Measurements from ENCODE around the gene ZBTB7C.
"Not testable (repeated sequence)": the region's sequence is repeated elsewhere in the genome, so short reads cannot be mapped to it uniquely, and the experiment has no call there.

The ZBTB7C gene

DNA sequence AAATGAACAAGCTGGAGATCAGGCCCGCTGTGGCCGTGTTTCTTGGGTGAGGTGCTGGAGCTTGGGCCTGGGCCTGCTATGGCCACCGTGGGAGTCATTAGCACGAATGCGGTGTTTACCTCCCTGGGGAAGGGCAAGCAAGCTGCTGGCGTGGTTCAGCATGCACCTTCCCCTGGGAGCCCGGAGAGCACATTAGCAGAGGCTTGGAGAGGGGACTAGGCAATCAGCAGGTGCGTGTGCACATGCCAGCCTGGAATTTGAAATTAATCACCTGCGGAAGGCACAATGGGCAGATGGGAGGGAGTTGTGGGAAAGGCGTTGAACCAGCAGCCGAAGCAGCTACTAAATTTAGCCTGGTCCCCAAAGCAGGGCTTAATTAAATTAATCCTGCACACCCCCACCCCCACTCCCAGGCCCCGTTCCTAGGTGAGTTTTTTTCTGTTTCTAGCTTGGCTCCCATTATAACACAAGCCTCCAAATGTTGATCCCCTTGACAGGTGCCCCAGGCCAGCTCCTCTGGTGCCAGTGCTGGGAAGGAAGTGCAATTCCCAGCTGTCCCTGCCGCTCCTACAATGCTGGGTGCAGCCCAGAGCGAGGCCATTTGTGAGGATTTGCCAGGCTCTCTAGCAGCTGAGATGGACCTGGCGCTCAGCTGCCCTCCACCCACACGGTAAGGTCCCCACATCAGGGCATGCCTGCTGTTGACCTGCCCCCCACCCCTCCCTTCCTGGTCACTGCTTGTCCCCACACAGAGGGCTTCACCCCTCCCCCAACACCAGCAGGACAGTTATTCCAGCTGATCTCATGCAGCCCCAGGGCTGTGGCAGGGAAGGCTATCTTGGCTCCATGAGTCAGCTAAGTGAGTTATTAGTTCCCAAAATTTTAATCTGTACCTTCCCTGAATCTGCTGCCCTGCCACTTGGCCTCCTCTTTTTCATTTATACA is 115.0 kb downstream of the ZBTB7C start:
- DNase-seq, result no peak

DNA sequence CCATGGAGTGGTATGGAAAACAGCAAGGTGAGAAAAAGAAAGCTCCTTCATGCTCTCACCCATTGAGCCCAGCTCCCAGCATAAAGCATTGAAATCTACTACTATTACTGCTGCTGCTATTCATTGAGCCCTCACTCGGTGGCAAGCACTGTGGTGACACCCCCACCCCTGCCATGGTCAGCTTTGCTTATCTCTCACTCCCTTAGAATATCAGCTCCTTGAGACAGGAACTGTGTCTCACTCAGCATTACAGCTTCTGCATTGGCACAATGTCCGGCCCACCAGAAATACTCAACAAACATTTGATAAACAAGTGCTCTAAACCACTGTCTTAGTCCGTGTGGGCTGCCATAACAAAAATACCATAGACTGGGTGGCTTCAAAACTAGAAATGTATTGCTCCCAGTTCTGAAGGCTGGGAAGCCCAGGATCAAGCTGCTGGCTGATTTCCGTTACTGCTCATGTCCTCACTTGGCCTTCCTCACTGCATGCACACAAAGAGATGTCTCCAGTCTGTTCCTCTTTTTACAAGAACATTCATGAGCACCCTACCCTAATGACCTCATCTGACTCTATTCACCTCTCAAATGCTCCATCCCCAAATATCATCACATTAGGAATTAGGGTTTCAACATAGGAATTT is 116.3 kb downstream of the ZBTB7C start:
- peak; percentile 84 to 87 for DNase-seq

DNA sequence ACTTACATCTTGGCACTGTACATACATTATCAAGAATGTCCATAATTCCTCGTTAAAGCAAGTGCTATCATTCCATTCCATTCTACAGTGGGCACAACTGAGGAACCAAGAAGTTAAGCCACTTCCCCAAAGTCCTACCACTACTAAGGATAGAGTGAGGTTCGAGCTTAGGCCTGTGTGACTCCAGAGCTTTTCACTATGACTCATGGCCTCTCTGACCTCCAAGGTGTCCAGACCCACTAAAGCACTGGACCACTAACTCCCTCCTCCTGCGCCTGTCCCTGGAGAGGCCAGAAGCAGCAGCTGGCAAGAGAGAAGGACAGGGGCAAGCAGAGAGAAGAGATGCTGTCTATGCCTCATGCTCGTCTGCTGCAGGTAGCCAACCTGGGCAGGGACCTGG is 117.0 kb downstream of the ZBTB7C start:
- DNase-seq, result no peak

DNA sequence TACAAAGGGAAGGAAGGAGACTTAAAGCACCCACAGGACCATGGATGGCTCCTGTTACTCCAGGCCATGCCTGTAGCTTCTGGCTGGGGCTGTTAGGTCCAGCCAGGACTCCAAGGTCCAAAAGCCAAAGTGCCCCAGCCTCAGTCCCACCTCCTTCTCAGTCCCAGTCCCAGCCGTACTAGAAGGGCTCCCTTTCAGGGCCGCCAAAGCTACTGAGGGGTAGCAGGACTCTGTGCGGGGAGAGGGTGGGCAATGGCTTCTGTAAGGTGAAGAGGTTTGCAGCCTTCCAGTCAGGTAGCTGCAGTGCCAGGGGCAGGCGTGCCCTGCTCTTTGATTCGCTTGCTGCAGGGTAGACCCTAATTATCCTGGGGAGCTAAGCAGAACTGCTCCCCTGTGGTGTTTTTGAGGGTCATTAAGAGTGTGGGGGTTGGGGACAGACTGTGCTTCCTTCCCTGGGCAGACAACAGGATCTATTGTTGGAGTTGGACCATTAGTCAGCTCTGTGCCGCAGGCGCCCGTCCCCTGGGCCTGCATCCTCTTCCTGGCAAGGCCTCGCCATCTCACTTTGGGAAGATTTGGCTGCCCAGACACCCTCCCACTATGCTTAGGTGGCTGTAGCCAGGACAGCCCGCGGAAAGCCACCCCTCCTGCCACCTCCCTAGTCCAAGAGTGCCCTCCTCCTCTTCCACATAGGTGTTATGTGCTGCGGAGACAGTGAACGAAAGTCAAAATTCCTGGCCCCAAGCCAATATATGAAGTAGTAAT is 118.8 kb downstream of the ZBTB7C start:
- no peak for DNase-seq

DNA sequence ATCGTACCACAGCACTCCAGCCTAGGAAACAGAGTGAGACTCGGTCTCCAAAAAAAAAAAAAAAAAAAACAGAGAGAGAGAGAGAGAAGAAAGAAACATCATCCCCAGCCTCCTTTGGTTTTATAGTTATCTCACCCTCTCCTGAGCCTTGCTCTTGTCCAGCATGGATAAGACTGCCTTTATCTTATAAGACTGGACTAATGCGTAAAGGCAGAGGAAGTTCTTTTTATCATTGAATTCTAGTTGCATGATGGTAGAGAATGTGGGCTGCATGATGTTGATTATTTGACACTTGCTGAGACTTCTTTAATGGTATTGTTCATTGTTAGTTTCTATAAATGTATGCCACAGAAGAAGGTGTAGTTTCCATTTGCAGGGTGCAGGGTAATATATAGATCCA is 124.4 kb downstream of the ZBTB7C start:
- no peak for DNase-seq

DNA sequence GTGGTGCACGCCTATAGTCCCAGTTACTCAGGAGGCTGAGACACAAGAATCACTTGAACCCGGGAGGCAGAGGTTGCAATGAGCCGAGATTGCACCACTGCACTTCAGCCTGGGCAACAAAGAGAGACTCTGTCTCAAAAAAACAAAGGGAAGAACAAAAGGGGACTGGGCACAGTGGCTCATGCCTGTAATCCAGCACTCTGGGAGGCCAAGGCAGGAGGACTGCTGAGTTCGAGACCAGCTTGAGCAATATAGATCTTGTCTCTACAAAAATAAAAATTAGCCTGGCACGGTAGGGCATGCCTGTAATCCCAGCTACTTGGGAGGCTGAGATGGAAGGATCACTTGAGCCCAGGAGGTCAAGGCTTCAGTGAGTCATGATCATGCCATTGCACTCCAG is 125.2 kb downstream of the ZBTB7C start:
- not testable (repeated sequence) for DNase-seq

DNA sequence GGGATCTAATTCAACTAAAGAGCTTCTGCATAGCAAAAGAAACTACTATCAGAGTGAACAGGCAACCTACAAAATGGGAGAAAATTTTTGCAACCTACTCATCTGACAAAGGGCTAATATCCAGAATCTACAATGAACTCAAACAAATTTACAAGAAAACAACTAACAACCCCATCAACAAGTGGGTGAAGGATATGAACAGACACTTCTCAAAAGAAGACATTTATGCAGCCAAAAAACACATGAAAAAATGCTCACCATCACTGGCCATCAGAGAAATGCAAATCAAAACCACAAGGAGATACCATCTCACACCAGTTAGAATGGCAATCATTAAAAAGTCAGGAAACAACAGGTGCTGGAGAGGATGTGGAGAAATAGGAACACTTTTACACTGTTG is 127.7 kb downstream of the ZBTB7C start:
- DNase-seq, result not testable (repeated sequence)

DNA sequence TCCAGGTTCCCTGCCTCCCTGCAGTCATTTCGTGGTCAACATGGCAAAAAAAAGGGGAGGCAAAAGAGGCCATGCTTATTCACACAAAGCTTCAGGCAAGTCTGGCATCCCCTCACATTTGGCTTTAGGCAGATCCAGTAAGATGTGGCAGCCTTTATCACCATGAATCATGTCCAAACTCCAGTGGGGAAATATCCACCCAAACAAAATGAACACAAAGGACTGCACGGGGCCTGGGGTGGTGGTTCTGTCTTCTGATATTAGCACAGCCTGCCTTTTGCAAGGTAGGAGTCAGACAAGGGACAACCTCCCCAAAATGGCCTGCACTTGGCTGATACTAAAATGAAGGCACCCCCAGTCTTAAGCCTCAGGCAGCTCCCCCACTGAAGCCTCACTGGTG is 129.9 kb downstream of the ZBTB7C start:
- DNase-seq, result no peak

DNA sequence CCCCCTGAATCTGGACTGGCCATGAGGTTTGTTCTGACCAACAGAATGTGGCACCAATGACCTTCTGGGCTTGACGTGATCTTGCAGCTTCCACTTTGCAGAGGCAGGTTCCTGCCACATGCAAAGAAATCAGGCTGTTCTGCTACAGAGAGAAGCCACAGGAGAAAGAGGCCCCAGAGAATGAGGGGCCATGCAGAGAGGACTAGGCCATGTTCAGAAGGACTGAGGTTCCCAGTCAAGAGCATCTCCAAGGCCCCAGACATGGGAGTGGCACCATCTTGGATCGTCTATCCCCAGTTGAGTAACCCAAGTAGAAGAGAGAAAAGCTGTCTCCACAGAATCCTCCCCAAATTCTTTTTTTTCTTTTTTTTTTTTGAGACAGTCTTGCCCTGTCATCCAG is 131.1 kb downstream of the ZBTB7C start:
- no peak for DNase-seq

DNA sequence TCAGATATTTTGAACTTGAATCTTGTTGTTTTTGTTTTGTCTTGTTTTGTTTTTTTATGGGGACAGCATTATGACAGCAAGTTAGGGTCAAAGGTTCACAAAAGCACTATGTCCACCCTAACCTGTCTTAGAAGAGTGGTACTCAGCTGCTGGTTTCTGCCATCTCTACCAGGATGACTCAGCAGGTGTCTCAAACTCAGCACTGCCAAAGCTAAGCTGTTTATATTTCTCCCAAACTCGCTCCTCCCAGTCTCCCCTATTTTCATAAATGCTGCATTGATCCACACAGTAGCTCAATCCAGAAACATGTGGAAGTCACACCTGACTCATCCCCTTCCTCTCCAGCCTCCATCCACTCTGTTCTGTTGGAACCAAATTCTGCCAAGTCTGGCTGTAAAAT is 134.9 kb downstream of the ZBTB7C start:
- DNase-seq, result no peak

DNA sequence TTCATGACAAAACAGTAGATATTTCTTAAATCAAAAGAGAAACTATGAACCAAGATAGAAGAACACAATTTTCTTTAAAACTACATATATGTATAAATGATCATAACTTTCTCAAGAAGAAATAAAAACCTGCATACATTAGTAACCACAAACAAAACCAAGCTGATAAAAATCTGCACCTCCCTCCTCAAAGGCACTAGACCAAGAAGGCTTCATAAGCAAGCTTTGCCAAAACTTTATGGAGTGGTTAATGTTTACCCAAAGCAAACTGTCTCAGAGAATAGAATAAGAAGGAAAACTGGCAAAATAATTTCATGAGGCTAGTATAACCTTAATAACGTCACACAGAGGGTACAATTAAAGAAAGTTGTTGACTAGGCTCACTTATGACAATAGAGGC is 138.3 kb downstream of the ZBTB7C start:
- DNase-seq, result no peak

DNA sequence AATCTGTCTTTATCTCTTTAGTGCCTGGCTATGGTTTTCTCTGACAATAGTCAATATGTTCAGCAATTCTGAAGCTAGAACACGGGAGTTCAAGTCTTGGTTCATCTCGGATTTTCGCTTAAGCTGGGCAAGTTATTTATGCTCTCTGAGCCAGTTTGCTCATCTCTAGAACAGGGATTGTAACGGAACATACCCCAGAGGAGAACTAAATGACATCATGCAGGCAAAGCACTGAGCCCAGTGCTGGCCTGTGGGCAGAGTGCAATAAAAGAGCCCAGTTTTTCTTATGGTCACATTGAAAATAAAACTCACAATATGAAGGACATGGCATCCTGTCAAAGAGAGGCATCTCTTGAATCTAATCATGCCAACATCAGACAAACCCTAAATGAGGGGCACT is 143.9 kb downstream of the ZBTB7C start:
- DNase-seq, result no peak

DNA sequence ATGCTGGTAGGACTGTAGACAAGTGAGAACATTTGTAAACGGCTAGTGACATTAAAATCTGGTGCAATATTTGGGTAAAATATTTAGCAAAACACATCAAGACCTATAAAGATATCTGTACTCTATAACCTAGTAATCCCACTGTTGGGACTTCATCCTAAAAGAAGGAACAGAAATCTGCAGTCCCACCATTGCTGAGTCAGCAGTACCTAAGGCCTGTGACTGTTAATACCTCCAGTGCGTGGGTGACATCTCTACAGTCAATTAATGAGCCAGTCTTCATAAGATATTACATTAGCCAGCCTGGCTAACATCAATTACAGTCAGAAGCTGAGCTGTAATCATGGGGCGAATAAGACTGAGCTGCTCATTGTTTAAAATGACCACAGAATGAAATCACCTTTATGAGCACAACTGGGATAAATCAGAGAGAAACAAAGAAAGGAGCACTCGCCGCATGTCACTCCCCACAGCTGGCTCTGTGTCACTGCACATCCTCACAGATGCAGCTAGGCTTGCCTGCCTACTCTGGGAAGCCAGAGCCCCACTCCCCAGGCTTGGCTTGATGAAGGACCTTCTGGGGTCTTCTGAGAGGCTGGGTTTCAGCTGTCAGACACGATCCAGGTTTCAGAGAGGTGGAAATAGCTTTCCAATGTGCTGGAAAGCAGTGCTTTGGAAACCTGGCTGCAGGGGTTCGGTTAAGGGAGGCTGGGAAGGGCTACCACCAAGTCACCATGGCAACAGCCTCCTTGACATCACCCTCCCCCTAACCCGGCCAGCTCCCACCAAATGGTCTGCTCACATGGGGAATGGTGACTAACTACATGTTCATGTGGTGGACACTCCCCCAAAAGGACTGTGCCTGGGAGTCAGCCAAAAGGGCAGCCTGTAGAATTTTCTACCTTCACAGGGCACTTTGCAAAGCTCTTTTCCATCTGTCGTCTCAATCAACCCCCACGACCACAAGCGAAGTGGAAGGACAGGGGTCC is 145.0 kb downstream of the ZBTB7C start:
- no peak for DNase-seq

DNA sequence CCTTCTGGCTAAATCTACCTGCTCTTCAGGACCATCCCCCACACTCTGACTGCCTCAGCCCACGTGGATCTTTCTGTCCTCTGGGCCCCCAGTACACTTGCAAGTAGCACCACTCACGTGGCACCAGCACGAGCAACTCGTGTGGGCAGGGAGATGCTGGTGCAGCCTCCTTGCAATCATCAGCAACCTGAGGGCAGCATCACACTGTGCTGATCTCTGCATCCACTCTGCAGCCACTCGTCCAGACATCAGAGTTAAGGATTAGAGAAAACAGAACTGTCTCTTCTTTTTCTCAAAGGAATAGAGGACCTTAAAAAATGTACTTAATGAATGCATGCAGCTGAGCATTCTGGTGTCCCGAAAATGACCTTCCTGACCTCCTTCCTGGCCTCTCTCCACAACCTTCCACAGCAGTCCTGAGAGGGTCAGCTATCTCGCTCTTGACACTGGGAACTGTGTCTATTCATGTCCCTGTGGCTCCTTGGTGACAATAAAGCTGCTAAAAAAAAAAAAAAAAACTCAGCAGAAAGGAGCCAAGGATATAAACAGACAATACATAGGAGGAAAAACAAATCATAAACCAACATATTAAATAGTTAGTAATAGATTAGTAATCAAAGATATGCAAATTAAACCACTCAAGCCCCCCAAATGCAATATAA is 145.9 kb downstream of the ZBTB7C start:
- DNase-seq, result no peak

DNA sequence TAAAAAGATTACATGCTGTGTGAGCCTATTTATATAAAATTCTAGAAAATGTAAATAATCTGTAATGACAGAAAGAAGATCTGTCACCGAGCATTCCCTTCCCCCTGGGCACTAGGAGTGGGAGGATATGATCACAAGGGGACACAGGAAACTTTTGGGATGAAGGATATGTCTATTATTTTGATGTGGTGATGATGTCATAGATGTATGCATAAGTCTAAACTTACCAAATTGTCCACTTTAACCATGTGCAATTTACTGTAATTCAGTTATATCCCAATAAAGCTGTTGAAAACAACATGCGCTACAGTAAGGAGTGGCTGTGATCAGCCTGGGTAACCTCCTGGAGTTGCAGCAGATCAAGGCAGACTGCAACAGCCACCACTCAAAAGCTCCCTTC is 148.9 kb downstream of the ZBTB7C start:
- DNase-seq, result no peak

DNA sequence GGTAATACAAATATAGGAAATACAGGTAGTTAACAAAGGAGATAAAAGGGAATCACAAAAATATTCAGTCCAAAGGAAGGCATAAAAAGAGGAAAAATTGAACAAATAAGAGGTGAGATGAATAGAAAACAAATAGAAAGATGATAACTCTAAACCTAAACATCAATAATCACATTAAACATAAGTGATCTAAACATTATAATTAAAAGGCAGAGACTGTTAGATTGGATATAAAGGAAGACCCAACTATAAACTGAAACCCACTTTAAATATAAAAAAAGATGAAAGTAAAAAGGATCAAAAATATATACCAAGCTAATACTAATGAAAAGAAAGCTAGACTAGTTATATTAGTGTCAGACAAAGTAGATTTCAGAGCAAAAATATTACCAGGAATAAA is 152.3 kb downstream of the ZBTB7C start:
- DNase-seq, result no peak

DNA sequence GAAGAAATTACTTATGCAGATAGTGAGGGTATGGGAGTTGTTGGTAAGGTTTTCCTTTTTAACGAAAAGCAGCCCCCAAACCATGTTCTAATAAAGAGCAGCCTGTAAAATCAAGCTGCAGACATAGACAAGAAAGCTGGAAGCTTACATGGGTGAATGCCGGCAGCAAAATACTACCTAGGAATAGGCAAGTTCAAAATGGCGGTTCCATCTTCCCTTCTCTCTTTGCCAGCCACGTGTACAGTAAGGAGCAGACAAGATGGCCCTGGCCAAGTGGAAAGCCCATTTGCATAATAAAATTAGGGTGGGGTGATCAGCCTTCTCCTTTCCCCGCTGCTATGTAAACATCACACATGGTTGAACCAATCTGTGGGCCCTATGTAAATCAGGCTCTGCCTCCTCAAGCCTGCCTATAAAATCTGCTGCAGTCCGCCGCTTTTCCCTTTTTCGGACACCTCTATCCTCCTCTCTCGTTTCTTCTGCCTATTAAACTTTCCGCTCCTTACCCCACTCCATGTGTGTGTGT is 155.0 kb downstream of the ZBTB7C start:
- no peak for DNase-seq

DNA sequence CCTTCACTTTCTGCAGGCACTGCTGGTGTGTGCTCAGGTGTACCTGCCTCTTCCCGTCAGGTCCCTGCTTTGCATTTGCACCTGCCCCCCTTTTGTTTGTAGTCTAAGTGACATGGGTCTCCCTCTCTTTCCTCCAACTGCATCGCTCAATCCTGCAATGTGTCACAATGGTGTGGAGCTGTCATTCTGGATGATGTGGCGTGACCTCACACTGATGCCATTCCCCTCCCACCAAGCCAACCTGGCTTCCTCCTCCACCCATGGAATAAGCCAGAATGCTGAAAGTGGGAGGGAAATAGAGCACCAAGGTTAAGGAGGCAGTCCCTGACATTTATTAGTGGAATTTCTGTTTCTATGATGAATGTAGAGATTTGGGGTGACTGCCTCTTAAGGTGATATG is 156.7 kb downstream of the ZBTB7C start:
- DNase-seq, result no peak

DNA sequence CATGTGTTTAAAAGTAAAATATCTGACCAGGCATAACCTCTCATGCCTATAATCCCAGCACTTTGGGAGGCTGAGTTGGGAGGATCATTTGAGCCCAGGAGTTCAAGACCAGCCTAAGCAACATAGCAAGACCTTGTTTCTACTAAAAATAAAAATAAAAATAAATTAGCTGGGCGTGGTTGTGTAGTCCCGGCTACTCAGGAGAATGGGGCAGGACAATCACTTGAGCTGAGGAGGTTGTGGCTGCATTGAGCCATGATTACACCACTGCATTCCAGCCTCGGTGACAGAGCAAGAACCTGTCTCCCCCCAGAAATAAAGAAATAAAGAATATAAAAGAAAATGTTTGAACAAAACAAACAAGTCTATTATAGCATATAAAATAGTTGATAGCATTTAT is 158.3 kb downstream of the ZBTB7C start:
- DNase-seq, result no peak

DNA sequence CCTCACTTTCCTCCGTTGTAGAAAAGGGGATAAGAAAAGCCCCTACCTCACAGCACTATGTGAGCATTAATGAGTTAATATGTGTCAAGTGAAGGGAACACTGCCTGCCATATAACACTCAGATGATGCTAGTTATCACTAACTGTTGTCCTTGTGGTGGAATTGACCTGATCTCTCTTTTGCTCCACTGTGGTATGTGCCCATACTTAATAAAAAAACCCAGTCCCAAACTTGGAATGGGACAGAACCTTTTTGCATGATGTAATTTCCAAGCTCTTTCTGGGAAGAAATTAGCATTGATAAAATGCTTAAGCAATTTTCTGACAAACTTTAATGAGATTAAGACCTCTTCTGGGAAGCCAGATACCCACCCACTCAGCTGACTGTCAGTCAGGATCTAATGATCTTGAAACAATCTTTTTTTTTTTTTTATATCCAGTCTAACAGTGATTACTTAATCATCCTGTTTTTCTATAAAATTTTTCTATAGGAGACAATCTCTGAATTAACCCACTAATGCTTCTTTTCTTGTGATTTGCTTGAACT is 158.7 kb downstream of the ZBTB7C start:
- DNase-seq, result no peak

DNA sequence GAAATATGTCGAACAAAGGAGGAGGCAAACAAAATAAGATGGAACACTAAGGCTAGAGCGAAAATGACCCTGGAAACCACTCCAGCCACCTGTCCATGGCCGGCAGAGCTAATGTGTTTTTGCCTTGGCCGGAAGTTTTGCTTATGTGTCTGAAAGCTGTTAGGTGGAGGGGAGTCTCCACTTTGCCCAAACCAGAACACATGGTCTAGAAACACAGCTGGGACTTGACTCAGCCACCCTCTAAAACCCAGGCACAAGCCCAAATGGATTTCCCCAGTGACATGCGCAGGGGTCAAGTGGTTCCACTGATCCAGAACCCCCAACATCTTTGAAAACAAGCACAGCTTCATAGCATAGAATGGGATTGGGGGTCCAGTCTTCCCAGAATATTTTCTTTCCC is 159.3 kb downstream of the ZBTB7C start:
- no peak for DNase-seq

All from Kasumi-1 (cell line).